ENCODE measurements around the gene SHQ1. TPM values are rescaled to one million over a fixed set of nuclear protein-coding genes. Genes with fewer than 3 reads are reported as not detected.

The SHQ1 gene
- total RNA-seq, 3 donors from 2014 or later (not counting 1 experiment from before 2014, with no cell fraction given) = 16.3 to 36.7 (median 35.9) TPM

DNA sequence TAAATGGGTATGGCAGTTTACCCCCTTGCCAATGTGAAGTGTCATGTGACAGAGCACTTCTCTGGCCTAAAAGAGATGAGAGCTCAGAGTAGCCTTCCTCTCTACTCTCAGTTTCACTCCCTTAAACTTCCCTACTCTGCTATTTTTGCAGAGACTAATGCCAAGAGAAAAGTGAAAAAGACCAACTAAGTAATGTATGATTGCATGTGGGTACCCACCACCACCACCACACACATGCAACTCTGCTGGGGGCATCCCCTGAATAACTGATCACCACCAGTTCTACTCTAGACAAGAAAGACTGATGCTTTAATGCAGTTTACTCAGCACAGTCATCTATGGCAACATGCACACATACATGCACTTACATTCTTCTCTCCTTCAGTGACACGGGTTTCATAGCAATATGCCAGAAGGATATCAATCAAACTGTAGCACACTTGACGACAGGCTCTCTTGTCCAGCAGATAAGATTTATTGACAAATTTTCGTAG lies 31.3 kb downstream of the SHQ1 start:
- peaks cover 13% of the 10 kb centered on the region for H3K36me3 ChIP-seq (ENCODE audit: control insufficient read depth, insufficient read depth, low read length)
- H3K27ac ChIP-seq (ENCODE audit: low read length) = no peak overlapping the region
- Mint-ChIP-seq H3K27me3 (ENCODE audit: low read depth in 2 of 2) (no peaks in the 10 kb centered on the region), H3K4me3 (no peak overlapping the region), H3K36me3 (peaks cover 9% of the 10 kb centered on the region), H3K9me3 (no peaks in the 10 kb centered on the region), H3K27ac (no peak overlapping the region), H3K4me1 (peaks cover 5 to 6% of the 10 kb centered on the region in 2 donors)
- intact Hi-C loops (cut with micrococcal nuclease) = no loop called here
- WGBS (ENCODE audit: insufficient coverage) = 84% methylated on average over 3 of the region's 3 CpGs
- no peak for ATAC-seq
- no peaks in the 10 kb centered on the region for H3K4me1 ChIP-seq (ENCODE audit: control insufficient read depth, insufficient read depth, low read length)
- DNase-seq = no peak
- H3K4me3 ChIP-seq (ENCODE audit: low read length) = no peak overlapping the region
- TF ChIP-seq, protein P1, sequence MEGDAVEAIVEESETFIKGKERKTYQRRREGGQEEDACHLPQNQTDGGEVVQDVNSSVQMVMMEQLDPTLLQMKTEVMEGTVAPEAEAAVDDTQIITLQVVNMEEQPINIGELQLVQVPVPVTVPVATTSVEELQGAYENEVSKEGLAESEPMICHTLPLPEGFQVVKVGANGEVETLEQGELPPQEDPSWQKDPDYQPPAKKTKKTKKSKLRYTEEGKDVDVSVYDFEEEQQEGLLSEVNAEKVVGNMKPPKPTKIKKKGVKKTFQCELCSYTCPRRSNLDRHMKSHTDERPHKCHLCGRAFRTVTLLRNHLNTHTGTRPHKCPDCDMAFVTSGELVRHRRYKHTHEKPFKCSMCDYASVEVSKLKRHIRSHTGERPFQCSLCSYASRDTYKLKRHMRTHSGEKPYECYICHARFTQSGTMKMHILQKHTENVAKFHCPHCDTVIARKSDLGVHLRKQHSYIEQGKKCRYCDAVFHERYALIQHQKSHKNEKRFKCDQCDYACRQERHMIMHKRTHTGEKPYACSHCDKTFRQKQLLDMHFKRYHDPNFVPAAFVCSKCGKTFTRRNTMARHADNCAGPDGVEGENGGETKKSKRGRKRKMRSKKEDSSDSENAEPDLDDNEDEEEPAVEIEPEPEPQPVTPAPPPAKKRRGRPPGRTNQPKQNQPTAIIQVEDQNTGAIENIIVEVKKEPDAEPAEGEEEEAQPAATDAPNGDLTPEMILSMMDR (IDR thresholded peaks at IDR 0.05) = no peak
- no peaks in the 10 kb centered on the region for H3K27me3 ChIP-seq (ENCODE audit: control insufficient read depth, insufficient read depth, low read length)
- no peaks in the 10 kb centered on the region for H3K9me3 ChIP-seq (ENCODE audit: control insufficient read depth, insufficient read depth, low read length)

DNA sequence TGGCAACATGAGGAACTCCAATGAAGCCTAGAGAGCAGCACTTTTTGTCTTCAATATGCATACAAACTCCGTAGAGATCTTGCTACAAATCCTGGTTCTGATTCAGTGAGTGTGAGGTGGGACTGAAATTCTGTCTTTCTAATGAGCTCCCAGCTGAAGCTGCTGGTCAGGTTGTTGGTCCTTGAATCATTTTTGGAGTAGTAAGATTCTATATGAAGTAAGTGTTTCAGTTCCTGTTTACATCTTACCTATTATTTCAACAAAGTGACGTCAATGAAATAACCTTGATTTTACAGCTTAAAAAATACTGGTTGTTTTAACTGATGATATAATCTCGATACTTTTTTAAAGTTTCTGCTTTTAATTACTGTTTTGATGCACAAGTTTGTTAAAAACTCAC lies 33.9 kb downstream of the SHQ1 start:
- no peak for DNase-seq
- no peak for ATAC-seq
- no peaks in the 10 kb centered on the region for H3K27me3 Mint-ChIP-seq (ENCODE audit: low read depth in 2 of 2)
- H3K27me3 ChIP-seq (ENCODE audit: control insufficient read depth, insufficient read depth, low read length) = no peaks in the 10 kb centered on the region
- 100% methylated on average over 1 of the region's 3 CpGs for WGBS (ENCODE audit: insufficient coverage)
- no peaks in the 10 kb centered on the region for H3K9me3 ChIP-seq (ENCODE audit: control insufficient read depth, insufficient read depth, low read length)
- intact Hi-C loops (cut with micrococcal nuclease) = no loop called here
- peaks cover 17% of the 10 kb centered on the region for H3K36me3 Mint-ChIP-seq
- H3K27ac Mint-ChIP-seq = no peak overlapping the region
- no peak overlapping the region for H3K4me3 Mint-ChIP-seq
- no peaks in the 10 kb centered on the region for H3K4me1 ChIP-seq (ENCODE audit: control insufficient read depth, insufficient read depth, low read length)
- H3K36me3 ChIP-seq (ENCODE audit: control insufficient read depth, insufficient read depth, low read length) = peaks cover 17% of the 10 kb centered on the region
- H3K27ac ChIP-seq (ENCODE audit: low read length) = no peak overlapping the region
- TF ChIP-seq, protein P1 (IDR thresholded peaks at IDR 0.05) = no peak
- peaks cover 5 to 6% of the 10 kb centered on the region in 2 donors for H3K4me1 Mint-ChIP-seq
- H3K4me3 ChIP-seq (ENCODE audit: low read length) = no peak overlapping the region
- no peaks in the 10 kb centered on the region for H3K9me3 Mint-ChIP-seq

DNA sequence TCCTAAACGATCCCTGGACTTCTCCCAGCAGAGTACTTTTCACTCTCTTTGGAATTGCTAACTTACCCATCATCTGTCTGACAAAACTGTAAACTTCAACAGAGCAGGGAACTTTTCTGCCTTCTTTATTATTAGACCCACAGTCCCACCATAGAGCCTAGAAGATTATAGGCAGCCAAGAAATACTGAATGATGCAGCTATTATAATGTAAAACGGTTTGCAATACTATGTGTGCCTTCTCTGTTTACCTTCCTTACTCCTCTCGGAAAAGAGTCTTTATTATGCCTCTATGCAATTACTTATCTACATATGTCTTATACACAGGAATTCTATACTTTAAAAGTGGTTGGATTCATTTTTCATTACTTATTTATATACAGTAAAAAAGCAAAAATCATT lies 36.0 kb downstream of the SHQ1 start:
- WGBS (ENCODE audit: insufficient coverage) = 100% methylated on average over 1 of the region's 3 CpGs
- intact Hi-C loops (cut with micrococcal nuclease) = no loop called here
- H3K36me3 Mint-ChIP-seq = peaks cover 17% of the 10 kb centered on the region
- Histone ChIP-seq H3K4me3 (ENCODE audit: low read length) (no peak overlapping the region), H3K36me3 (ENCODE audit: control insufficient read depth, insufficient read depth, low read length) (peaks cover 26% of the 10 kb centered on the region), H3K4me1 (ENCODE audit: control insufficient read depth, insufficient read depth, low read length) (no peaks in the 10 kb centered on the region), H3K27me3 (ENCODE audit: control insufficient read depth, insufficient read depth, low read length) (no peaks in the 10 kb centered on the region), H3K27ac (ENCODE audit: low read length) (no peak overlapping the region), H3K9me3 (ENCODE audit: control insufficient read depth, insufficient read depth, low read length) (no peaks in the 10 kb centered on the region)
- no peak overlapping the region for H3K27ac Mint-ChIP-seq
- no peak overlapping the region for H3K4me3 Mint-ChIP-seq
- TF ChIP-seq, protein P1 (IDR thresholded peaks at IDR 0.05) = no peak
- DNase-seq (no peak), ATAC-seq (no peak)
- H3K9me3 Mint-ChIP-seq = no peaks in the 10 kb centered on the region
- H3K4me1 Mint-ChIP-seq = no peaks in the 10 kb centered on the region
- no peaks in the 10 kb centered on the region for H3K27me3 Mint-ChIP-seq (ENCODE audit: low read depth in 2 of 2)

DNA sequence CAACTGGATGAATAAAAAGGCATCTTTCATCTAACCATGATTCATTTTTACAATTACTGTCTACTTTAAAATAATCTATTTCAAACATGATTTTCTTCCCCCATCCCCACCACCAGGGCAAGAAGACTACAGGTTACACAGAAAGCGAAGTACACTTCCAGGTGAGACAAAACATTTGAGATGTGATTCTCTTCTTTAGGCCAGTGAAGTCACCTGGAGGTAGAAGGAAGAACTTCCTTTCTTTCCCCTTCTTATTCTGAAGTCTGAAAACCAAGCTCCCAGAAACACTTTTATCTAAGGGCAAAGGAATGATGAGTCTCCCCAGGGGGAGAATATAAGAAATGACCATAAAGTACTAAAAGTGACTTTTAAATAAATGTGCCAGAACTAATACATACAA lies 36.7 kb downstream of the SHQ1 start:
- H3K4me3 Mint-ChIP-seq = no peak overlapping the region
- no peak overlapping the region for H3K4me3 ChIP-seq (ENCODE audit: low read length)
- intact Hi-C loops (cut with micrococcal nuclease) = no loop called here
- peaks cover 22% of the 10 kb centered on the region for H3K36me3 ChIP-seq (ENCODE audit: control insufficient read depth, insufficient read depth, low read length)
- no peak overlapping the region for H3K27ac ChIP-seq (ENCODE audit: low read length)
- no peaks in the 10 kb centered on the region for H3K4me1 ChIP-seq (ENCODE audit: control insufficient read depth, insufficient read depth, low read length)
- TF ChIP-seq, protein P1 (IDR thresholded peaks at IDR 0.05) = no peak
- ATAC-seq (no peak), DNase-seq (no peak)
- no peak overlapping the region for H3K27ac Mint-ChIP-seq
- no peaks in the 10 kb centered on the region for H3K9me3 ChIP-seq (ENCODE audit: control insufficient read depth, insufficient read depth, low read length)
- H3K27me3 ChIP-seq (ENCODE audit: control insufficient read depth, insufficient read depth, low read length) = no peaks in the 10 kb centered on the region
- H3K36me3 Mint-ChIP-seq = peaks cover 17% of the 10 kb centered on the region
- no peaks in the 10 kb centered on the region for H3K4me1 Mint-ChIP-seq
- H3K27me3 Mint-ChIP-seq (ENCODE audit: low read depth in 2 of 2) = no peaks in the 10 kb centered on the region
- no peaks in the 10 kb centered on the region for H3K9me3 Mint-ChIP-seq
- no CpG with 5 or more reads among the region's 1 CpG for WGBS (ENCODE audit: insufficient coverage)

Data from natural killer cell (primary cell).